T47D (cell line): ENCODE data around the gene POLE.

Source experiments
- DNase-seq, 2 experiments: peaks; one replicate each; pipeline versions ENCODE4 v3.0.0 to v3.0.0-alpha.2; 2011 to 2012; ENCODE audit warnings: low read depth in 1 of 2, low spot score in 1 of 2
- JUND ChIP-seq: IDR thresholded peaks from 2 replicates; pipeline ENCODE4 v1.6.1; 2012; ENCODE audit warnings: low read depth
- in situ Hi-C: cut with HindIII; loops from 2 replicates; pipeline ENCODE4 v1.10.0; 2016; ENCODE audit warnings: low sequenced_read_pairs, low pct_unique_long_range_greater_than_20kb

The POLE gene

DNA sequence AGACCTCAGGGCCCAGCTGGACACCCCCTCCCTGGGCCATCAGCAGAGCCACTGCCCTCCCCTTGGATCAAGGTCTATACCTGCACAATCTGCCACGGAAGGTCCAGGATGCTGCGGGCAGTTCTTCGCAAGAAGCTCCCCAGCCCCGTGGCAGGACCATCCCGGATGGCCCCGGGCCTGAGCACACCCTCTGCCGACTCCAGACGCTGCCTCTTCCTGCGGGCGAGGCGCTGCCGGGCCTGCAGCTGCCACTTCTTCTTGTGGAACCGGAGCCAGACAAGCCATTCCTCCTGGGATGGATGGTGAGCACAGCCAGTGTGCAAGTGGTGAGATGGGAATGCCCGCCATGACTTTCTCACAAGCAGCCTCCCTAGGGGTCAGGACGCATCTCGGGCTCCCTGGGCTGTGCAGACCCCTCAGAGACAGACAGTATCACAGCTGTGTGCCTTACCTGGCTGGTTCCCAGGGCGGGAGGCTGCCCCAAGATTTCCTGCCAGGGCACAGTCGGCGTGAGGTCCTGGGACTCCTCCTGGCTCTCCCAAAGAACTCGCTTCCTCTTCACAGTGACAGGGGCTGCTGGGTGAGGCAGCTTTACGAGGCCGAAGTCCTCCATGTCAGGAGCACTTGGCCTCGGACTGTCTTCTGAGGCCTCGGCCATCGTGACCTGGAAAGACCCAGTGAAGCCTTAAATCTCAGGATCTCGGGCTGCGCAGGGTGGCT is 37.8 kb downstream of the POLE start:
- in situ Hi-C loops: no loop called here
- no peak for DNase-seq

DNA sequence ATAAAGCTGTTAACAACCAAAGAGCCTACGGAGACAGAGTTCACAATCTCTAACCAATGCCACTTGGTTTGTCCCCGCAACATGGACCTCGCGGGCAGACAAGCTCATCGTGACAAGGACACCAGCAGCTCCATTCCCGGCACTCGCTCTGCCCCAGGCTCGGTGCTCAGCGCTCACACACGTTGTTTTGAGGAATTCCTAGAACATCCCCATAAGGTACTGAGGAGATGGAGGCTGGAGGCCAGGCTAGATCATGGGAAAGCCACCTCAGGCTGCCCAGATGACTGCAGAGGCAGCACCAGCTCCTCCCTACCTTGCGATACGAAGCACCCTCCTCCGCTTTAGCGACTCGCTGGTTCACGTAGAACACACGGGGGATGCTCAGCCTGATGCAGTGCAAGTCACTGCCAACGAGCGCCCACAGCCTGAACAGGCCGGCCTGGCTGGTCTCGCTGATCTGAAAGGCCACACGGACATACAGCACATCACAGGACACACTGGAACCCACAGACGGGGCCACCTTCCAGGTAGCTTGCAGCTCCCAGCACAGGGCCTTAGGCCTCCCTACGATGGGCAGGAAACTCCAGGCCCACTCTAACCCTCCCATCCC is 38.4 kb downstream of the POLE start:
- no peak for TF ChIP-seq JUND
- no peak for DNase-seq
- in situ Hi-C loops: no loop called here

More for the DNA sequence above, 37.8 kb downstream of the POLE start:
- no peak for TF ChIP-seq JUND

DNA sequence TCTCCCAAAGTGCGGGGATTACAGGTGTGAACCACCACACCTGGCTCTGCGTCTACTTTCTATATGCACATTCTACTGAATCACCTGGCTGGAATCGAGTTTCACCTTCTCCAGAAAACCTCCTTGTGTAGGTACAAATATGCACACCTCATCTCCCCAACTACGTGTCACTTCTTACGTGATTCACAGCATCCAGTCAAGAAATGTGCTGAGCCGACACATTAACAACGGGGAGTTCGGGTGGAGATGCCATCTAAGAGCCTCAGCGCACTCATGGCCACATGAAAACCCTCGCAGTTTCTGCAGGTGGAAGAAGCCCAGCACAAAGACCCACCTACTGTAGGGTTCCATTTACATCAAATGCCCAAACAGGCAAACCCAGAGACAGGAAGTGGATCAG is 39.3 kb downstream of the POLE start:
- TF ChIP-seq JUND: no peak
- no peak for DNase-seq
- in situ Hi-C loops: no loop called here

DNA sequence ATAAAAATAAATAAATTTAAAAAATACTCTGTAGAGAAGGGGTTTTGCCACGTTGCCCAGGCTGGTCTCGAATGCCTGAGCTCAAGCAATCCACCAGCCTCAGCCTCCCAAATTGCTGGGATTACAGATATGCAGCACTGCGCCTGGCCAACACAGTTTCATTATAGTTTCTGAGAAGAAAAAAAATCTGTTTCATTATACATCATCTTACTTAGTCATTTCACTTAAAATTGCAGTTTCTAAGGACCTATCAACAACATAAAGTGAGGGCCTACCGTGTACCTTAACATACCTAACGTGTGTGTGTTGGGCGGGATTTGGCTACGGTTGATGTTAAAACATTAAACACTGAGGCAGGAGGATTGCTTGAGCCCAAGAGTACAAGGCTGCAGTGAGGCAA is 40.3 kb downstream of the POLE start:
- TF ChIP-seq JUND: no peak
- no peak for DNase-seq
- in situ Hi-C loops: no loop called here

DNA sequence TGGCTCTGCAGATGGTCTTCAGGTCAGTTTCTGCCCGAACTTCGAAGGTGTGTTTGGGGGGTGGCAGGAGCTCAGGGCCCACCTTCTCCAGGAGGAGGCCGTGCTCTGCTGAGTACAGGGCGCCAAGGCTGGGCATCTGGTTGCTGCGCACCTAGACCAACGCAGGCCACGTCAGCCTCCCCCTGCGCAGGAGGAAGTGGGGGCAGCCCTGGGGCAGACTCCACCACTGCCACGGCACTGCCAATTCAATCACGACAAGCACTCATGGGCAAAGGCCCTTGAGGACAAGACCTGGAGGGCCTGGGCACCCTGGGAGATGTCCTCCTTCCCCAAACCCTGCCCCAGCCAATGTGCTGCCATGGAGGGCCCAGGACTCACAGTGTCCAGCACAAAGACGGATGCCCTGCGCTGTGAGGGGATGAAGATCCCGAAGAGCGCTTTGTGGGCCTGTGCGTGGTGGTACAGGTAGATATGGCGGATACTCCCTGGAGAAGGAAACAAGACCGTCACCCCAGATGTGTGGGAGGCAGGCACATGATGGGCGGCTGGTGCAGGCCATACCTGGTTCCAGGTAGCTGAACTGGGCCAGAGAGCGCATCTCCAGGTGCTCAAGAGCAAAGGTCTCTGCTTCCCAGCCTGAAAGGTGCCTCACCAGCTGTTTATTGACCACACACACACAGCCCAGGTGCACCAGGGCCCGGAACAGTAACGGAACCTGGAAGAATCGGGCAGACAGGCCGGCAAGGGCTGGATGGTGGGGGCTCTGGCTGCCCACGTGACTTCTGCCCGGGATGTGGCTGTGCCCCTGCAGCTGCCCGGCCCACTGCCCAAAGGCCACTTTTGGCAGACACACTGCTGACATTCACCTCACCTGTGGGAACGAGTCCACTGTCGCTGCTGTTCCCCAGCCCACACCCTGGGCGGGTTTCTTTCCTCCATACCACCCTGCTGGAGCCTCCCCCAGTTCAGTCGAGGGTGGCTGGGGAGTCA is 44.0 kb downstream of the POLE start:
- TF ChIP-seq JUND: no peak
- in situ Hi-C loops: no loop called here
- DNase-seq: no peak

DNA sequence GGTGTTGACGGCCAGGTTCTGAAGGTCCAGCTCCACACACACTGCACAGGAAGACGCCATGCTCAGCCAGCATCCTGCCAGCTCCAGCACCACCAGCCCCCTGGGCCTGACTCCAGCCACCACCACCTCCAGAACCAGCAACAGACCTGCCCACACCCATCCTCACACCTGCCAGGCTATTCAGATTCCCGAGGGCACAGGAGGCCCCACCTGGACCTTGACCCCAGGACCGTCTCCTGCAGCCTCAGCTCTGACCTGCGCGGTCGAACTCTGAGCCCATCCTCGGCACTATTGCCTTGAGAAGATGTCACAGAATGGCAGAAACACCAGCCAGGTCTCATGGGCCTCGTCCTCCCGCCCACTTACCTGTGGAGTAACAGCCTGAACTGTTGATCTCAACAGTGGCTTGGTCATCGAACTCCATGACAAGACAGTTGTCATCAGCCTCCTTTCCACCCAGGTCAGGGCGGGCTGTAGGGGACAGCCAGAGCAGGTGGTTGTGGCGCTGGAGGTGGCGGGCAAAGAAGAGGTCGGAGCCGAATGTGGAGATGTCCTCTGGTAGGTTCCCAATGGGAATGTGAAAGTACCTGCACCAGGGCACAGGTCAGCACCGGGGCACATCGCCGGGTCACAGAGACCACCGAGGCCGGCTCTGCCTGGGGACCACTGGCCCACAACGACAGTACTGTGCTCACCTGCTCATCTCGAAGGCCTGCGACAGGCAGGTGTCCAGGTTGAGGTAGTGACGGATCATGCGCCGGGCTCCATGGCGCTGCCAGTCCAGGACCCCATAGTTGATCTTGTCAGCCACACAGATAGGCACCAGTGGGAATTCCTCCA is 45.1 kb downstream of the POLE start:
- TF ChIP-seq JUND: no peak
- in situ Hi-C loops: no loop called here
- DNase-seq: no peak

DNA sequence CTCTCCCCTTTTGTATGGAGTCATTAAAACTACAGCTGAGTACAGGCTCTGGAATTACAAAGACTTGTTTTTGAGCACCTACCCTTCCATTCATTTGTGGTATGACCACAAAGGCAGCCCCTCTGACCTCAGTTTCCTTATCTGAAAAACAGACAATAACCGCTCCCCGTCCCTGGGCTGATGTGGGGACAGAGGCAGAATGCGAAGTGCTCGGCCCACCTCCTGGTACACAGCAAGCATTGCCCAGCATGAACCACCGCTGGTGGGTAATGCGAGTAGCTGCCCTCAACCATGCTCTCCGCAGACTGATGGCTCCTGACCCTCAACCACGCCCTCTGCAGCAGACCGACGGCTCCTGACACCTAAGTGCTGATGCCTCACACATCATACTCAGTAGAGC is 46.2 kb downstream of the POLE start:
- no peak for TF ChIP-seq JUND
- DNase-seq: no peak
- in situ Hi-C loops: no loop called here

DNA sequence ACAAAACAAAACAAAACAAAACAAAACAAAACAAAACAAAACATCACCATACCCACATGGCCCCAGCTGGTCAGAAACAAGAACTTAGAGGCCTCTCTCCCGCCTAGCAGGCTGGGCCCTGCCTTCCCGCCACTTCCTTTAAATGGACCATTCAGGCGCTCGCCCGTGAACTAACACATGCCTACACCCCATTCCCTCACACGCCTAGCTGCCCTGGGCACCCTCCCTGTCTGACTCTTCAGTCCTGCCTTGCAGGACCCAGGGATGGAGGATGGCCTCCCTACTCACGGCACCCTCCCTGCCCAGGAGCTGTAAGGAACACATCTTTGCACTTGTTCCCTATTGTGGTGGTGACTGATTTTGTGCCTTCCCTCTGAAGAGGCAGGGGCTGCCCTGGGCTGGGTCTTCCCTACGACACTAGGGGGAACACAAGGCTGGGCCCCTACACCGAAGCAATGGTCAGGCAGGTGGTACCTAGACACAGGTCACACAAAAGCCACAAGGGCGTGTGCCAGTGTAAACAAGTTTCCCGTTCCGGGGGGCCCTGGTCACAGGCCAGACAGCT is 47.1 kb downstream of the POLE start:
- in situ Hi-C loops: no loop called here
- no peak for DNase-seq
- TF ChIP-seq JUND: no peak

DNA sequence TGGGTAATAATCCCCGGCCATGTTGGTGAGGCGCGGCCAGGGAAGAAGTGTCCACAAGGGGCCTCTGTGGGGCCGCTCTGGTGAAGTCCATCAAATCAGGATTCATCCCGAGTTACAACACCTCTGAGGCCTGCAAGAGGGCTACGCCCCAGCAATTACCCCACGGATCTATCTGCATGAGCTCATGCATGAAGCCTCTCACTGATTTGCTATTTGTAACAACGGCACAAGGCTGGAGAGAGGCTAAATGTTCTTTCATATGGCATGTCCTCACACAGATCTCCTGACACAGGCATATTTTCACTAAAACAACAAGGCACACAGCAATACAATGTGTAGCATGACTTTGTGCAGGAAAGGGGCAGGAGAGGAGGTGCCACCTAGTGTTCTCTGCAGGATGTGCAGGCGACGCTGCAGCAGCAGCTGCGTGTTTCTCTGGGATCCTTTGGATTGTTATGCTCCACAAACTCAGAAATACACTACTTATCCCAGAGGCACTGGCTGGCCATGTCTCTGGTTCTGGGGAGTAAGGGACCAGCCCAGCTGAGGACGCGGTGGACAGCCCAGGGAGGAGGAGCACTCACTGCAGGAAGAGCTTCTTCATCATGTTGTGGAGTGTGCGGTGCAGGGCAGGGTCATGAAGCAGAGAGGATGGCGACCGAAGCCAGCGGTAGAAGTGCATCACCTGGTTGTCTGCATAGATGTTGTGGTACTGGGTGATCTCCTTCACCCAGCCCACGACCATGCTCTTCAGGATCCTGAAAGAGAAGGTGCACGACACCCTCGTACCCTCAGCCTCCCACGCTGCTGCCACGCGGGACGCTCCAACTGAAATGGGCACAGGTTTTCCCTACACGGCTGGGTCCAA is 48.4 kb downstream of the POLE start:
- in situ Hi-C loops: no loop called here
- peak; percentile 77 to 87 for DNase-seq
- no peak for TF ChIP-seq JUND

DNA sequence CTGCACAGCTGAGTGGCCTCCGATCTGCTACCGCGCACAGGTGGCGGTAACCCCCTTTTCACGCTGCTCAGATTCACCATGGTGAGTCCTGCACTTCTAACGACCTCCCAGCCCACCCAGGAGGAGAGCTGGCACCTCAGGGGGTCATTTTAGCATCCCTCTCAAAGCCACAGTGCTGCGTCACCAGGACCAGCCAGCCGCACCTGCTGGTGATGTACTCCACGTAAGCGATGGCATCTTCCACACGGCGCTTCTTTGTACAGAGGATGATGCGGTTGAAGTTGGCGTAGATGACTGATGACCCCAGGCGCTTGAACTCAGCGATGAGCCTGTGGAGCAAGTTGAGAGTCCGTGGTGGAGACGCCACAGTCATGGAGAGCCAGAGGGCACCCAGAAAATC is 49.3 kb downstream of the POLE start:
- DNase-seq: no peak
- in situ Hi-C loops: no loop called here
- no peak for TF ChIP-seq JUND
